T-helper 1 cell treated with Interleukin-12 subunit alpha and Interleukin-12 subunit beta and Interleukin-4 antibody, amounts not matched to agents 30 μg/mL and 1 μg/mL, for 36 hours (primary cell): ENCODE measurements around the gene MCEE.
"Not testable (repeated sequence)": the region's sequence is repeated elsewhere in the genome, so short reads cannot be mapped to it uniquely, and the experiment has no call there.

Source experiments
- H3K27ac Mint-ChIP-seq: one replicate; pipeline ENCODE4 v1.8.0; 2021; ENCODE audit warnings: mild to moderate bottlenecking, mixed read lengths
- H3K27me3 Mint-ChIP-seq: one replicate; pipeline ENCODE4 v1.8.0; 2021; ENCODE audit warnings: low read depth, mixed read lengths
- H3K36me3 Mint-ChIP-seq: one replicate; pipeline ENCODE4 v1.8.0; 2021; ENCODE audit warnings: low read depth, mixed read lengths
- H3K4me1 Mint-ChIP-seq: one replicate; pipeline ENCODE4 v1.8.0; 2021; ENCODE audit warnings: low read depth, mixed read lengths
- H3K4me3 Mint-ChIP-seq: one replicate; pipeline ENCODE4 v1.8.0; 2021; ENCODE audit warnings: mild to moderate bottlenecking, moderate library complexity, mixed read lengths
- H3K9me3 Mint-ChIP-seq: one replicate; pipeline ENCODE4 v1.8.0; 2021; ENCODE audit warnings: mixed read lengths

The MCEE gene

GRCh38 chr2:71108091-71108490 lies 21.9 kb downstream of the MCEE start:
- Mint-ChIP-seq H3K9me3 (peaks cover 3% of the 10 kb centered on the region), H3K27me3 (no peaks in the 10 kb centered on the region), H3K4me1 (peaks cover 6% of the 10 kb centered on the region), H3K36me3 (peaks cover 9% of the 10 kb centered on the region), H3K4me3 (no peak overlapping the region), H3K27ac (no peak overlapping the region)

GRCh38 chr2:71106463-71106862 lies 23.6 kb downstream of the MCEE start:
- H3K27ac Mint-ChIP-seq, H3K27me3 Mint-ChIP-seq, H3K4me1 Mint-ChIP-seq, H3K4me3 Mint-ChIP-seq, H3K9me3 Mint-ChIP-seq, H3K36me3 Mint-ChIP-seq: not testable (repeated sequence)

GRCh38 chr2:71103809-71104208 lies 26.2 kb downstream of the MCEE start:
- H3K4me3 Mint-ChIP-seq, result no peak overlapping the region
- H3K27me3 Mint-ChIP-seq, result peaks cover 8% of the 10 kb centered on the region
- H3K4me1 Mint-ChIP-seq, result no peaks in the 10 kb centered on the region
- no peak overlapping the region for H3K27ac Mint-ChIP-seq
- H3K36me3 Mint-ChIP-seq, result peaks cover 2% of the 10 kb centered on the region
- H3K9me3 Mint-ChIP-seq, result peaks cover 3% of the 10 kb centered on the region

DNA sequence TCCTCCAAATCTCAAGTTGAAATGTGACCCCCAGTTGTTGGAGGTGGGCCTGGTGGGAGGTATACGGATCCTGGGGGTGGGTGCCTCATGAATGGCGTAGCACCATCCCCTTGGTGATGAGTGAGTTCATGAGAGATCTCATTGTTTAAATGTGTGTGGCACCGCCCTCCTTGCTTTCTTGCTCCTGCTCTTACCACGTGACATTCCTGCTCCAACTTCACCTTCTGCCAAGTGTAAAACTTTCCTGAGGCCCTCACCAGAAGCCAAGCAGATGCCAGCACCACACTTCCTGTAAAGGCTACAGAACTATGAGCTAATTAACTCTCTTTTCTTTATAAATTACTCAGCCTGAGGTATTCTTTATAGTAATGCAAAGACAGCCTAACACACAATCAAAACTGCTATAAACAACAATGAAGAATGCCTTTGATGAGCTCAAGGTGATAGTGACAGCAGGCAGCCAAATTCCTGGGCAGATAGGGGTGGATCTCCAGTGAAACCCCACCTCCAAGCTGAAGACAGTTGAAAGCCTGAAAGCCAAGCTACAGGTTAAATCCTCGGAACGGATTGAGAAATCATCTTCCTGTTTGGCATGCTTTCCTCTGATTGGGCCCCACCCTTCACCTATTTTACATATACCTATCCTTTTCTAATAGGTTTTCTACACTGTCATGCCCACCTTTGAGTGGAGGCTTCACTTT lies 26.9 kb downstream of the MCEE start:
- H3K9me3 Mint-ChIP-seq, result peaks cover 3% of the 10 kb centered on the region
- H3K36me3 Mint-ChIP-seq, result peaks cover 2% of the 10 kb centered on the region
- peaks cover 8% of the 10 kb centered on the region for H3K27me3 Mint-ChIP-seq
- no peaks in the 10 kb centered on the region for H3K4me1 Mint-ChIP-seq
- H3K4me3 Mint-ChIP-seq, result no peak overlapping the region
- no peak overlapping the region for H3K27ac Mint-ChIP-seq

DNA sequence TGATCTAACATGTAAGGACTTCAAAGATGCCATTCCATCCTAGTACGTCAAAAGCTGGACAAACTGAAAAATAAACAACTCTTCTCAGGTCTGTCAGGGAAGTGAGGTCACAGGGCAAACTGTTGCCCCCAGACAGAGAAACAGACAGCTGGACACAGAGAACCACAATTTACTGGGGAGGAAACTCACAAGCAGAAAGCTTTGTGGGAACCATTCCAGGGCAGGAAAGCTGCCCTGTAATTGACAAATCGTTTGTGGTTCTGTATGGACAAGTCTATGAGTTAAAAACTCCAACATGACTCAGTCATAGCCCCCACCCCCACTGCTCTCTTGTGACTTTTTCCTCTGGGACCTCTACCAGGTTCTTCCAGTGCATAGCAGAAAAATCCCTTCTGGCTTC lies 28.4 kb downstream of the MCEE start:
- no peaks in the 10 kb centered on the region for H3K4me1 Mint-ChIP-seq
- H3K36me3 Mint-ChIP-seq, result peaks cover 2% of the 10 kb centered on the region
- no peak overlapping the region for H3K4me3 Mint-ChIP-seq
- H3K27ac Mint-ChIP-seq, result no peak overlapping the region
- H3K9me3 Mint-ChIP-seq, result peaks cover 3% of the 10 kb centered on the region
- H3K27me3 Mint-ChIP-seq, result peaks cover 12% of the 10 kb centered on the region

GRCh38 chr2:71100195-71100964 lies 29.6 kb downstream of the MCEE start:
- Mint-ChIP-seq H3K27me3 (peaks cover 12% of the 10 kb centered on the region), H3K4me3 (no peak overlapping the region), H3K27ac (no peak overlapping the region), H3K9me3 (peaks cover 2% of the 10 kb centered on the region), H3K4me1 (no peaks in the 10 kb centered on the region), H3K36me3 (no peaks in the 10 kb centered on the region)

DNA sequence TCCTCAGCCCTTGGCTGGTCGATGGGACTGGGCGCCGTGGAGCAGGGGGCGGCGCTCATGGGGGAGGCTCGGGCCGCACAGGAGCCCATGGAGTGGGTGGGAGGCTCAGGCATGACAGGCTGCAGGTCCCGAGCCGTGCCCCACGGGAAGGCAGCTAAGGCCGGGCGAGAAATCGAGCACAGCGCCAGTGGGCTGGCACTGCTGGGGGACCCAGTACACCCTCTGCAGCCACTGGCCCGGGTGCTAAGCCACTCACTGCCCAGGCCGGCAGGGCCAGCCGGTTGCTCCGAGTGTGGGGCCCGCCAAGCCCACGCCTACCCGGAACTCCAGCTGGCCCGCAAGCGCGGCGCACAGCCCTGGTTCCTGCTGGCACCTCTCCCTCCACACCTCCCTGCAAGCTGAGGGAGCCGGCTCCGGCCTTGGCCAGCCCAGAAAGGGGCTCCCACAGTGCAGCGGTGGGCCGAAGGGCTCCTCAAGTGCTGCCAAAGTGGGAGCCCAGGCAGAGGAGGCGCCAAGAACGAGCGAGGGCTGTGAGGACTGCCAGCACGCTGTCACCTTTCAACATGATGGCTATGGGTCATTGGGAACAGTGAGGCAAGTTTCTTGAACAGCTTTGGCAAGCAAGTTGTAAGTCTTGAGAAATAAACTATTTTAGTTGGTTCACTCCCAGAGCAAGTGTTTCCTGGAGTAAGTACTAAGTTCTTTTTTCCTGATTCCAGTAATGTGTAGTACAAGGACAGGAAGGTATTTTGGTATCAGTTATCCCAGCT lies 37.4 kb downstream of the MCEE start:
- H3K27me3 Mint-ChIP-seq, H3K36me3 Mint-ChIP-seq, H3K9me3 Mint-ChIP-seq, H3K4me3 Mint-ChIP-seq, H3K4me1 Mint-ChIP-seq, H3K27ac Mint-ChIP-seq: not testable (repeated sequence)

GRCh38 chr2:71091808-71092207 lies 38.2 kb downstream of the MCEE start:
- not testable (repeated sequence) for H3K4me1 Mint-ChIP-seq, H3K27me3 Mint-ChIP-seq, H3K9me3 Mint-ChIP-seq, H3K27ac Mint-ChIP-seq, H3K36me3 Mint-ChIP-seq, H3K4me3 Mint-ChIP-seq

- not testable (repeated sequence) for H3K36me3 Mint-ChIP-seq, H3K9me3 Mint-ChIP-seq, H3K4me3 Mint-ChIP-seq, H3K27me3 Mint-ChIP-seq, H3K4me1 Mint-ChIP-seq, H3K27ac Mint-ChIP-seq
Measured at GRCh38 chr2:71089475-71089874, 40.6 kb downstream of the MCEE start.

GRCh38 chr2:71085325-71086003 lies 44.6 kb downstream of the MCEE start:
- not testable (repeated sequence) for H3K4me1 Mint-ChIP-seq, H3K4me3 Mint-ChIP-seq, H3K27me3 Mint-ChIP-seq, H3K36me3 Mint-ChIP-seq, H3K27ac Mint-ChIP-seq, H3K9me3 Mint-ChIP-seq

DNA sequence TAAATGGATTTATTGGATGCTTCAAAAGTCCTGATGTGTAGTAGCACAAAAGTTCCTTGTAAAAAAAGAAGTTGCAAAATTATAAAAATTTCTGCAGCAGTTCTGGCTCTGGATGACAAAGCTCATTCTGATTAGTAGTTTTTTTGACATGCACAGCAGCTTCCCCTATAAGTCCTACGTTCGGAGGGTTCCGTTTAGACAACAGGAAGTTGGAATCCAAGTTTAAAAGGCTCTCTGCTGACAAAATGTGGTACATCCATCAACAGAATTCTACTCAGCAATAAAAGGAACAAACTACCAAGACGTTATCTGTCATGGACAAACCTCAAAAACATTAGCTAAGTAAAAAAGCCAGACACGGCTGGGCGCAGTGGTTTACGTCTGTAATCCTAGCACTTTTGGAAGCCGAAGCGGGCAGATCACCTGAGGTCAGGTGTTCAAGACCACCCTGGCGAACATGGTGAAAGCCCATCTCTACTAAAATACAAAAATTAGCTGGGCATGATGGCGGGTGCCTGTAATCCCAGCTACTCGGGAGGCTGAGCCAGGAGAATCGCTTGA lies 46.2 kb downstream of the MCEE start:
- H3K27ac Mint-ChIP-seq, H3K4me3 Mint-ChIP-seq, H3K4me1 Mint-ChIP-seq, H3K27me3 Mint-ChIP-seq, H3K9me3 Mint-ChIP-seq, H3K36me3 Mint-ChIP-seq: not testable (repeated sequence)

DNA sequence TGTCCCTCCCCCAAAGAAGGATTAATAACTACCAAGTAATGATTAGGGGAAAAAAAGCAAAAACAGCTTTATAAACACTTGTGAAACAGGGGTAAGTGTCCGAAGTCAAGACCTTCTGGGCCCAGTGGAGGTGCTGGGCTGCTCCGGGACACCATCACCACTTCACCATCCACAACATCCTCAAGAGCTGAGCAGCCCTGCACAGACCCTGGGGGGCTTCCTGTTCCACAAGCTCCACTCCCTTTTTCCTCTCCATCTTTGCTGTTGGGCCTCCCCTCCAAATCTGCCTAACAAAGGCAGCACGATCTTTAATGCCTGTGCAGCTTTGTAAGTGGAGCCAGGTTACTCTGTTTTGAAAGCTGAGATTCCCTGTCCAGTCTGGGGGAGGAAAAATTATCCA lies 46.7 kb downstream of the MCEE start:
- H3K27me3 Mint-ChIP-seq, H3K4me1 Mint-ChIP-seq, H3K27ac Mint-ChIP-seq, H3K9me3 Mint-ChIP-seq, H3K4me3 Mint-ChIP-seq: not testable (repeated sequence)
- H3K36me3 Mint-ChIP-seq, result peaks cover 11% of the 10 kb centered on the region

- Mint-ChIP-seq H3K4me3 (no peak overlapping the region), H3K4me1 (peaks cover 7% of the 10 kb centered on the region), H3K36me3 (peaks cover 15% of the 10 kb centered on the region), H3K27me3 (peaks cover 7% of the 10 kb centered on the region), H3K27ac (no peak overlapping the region), H3K9me3 (no peaks in the 10 kb centered on the region)
Measured at GRCh38 chr2:71082402-71083252, 47.4 kb downstream of the MCEE start.

GRCh38 chr2:71078624-71079023 lies 51.4 kb downstream of the MCEE start:
- H3K4me1 Mint-ChIP-seq, result peaks cover 13% of the 10 kb centered on the region
- no peaks in the 10 kb centered on the region for H3K9me3 Mint-ChIP-seq
- H3K27me3 Mint-ChIP-seq, result no peaks in the 10 kb centered on the region
- no peak overlapping the region for H3K27ac Mint-ChIP-seq
- peaks cover 33% of the 10 kb centered on the region for H3K36me3 Mint-ChIP-seq
- H3K4me3 Mint-ChIP-seq, result no peak overlapping the region
